Testis (tissue), 3 donors: ENCODE measurements around the gene YTHDF1. TPM values are rescaled to one million over a fixed set of nuclear protein-coding genes. Genes with fewer than 3 reads are reported as not detected.

ENCODE experiments used
- DNase-seq: peaks from one replicate; pipeline ENCODE4 v3.0.0-alpha.2; 2019
- H3K27ac ChIP-seq, 2 donors: fragments of 200-600 bp; sonication (generic); one replicate each; pipeline ENCODE4 v1.5.1; 2019
- H3K27me3 ChIP-seq: fragments of 200-600 bp; sonication (generic); one replicate; pipeline ENCODE4 v1.5.1; 2019
- H3K36me3 ChIP-seq: fragments of 200-600 bp; sonication (generic); one replicate; pipeline ENCODE4 v1.5.1; 2017; ENCODE audit warnings: low read depth; ENCODE audit errors: missing control alignments
- H3K4me1 ChIP-seq: fragments of 200-600 bp; sonication (generic); one replicate; pipeline ENCODE4 v1.5.1; 2019
- H3K4me3 ChIP-seq, 2 donors: fragments of 200-600 bp; sonication (generic); one replicate each; pipeline ENCODE4 v1.5.1; 2017 to 2019
- H3K9me3 ChIP-seq: fragments of 200-600 bp; sonication (generic); one replicate; pipeline ENCODE4 v1.5.1; 2017
- POLR2A ChIP-seq: fragments of 450-650 bp; IDR thresholded peaks from one replicate; pipeline ENCODE4 v1.6.1; 2017; ENCODE audit warnings: antibody characterized with exemption, mild to moderate bottlenecking, moderate library complexity
- WGBS, 2 donors: methylation state at CpG; one replicate each; pipeline ENCODE4 v1.1.5; 2018; 5-methylcytosine and 5-hydroxymethylcytosine counted together
- intact Hi-C: fragments of 100-400 bp; cut with DNase I; formaldehyde crosslinking; loops from one replicate; pipeline ENCODE4 v1.15.1; 2023; ENCODE audit warnings: low total_unique reads
- polyA plus RNA-seq: library from polyadenylated mRNA; stranded (reverse); fragments of 350-450 nt; fragmentation: Illumina TruSeq; extraction: RNeasy Lipid Tissue Mini Kit (QIAGEN cat#74804); gene quantifications from one replicate; pipeline ENCODE4 v1.2.3, GENCODE V29; 2014; ENCODE audit warnings: low read depth, low replicate concordance; ENCODE audit not compliant: insufficient read depth
- total RNA-seq, 2 donors: library from RNA; depleted of rRNA; stranded (reverse); fragments of >200 nt; gene quantifications; one replicate each; pipeline ENCODE4 v1.2.3, GENCODE V29; 2016
- TF ChIP-seq, protein P1 (sequence below), 3 experiments: fragments of 450-650 bp in 2 of 3; fragments of 200-600 bp in 1 of 3; sonication (generic) in 1 of 3; IDR thresholded peaks; one replicate each; pipeline ENCODE4 v1.5.1; 2016 to 2019; ENCODE audit warnings: antibody characterized with exemption in 3 of 3, mild to moderate bottlenecking in 2 of 3, moderate library complexity in 1 of 3

The YTHDF1 gene
- total and polyA plus RNA-seq, 3 donors from 2014 or later = 37.2 to 56.9 (median 55.7) TPM

GRCh38 chr20:63261795-63262528 is 46.0 kb upstream of the YTHDF1 start:
- H3K9me3 ChIP-seq = no peaks in the 10 kb centered on the region
- no peaks in the 10 kb centered on the region for H3K36me3 ChIP-seq
- intact Hi-C loops = no loop called here
- no peak overlapping the region for H3K27ac ChIP-seq
- no peak for DNase-seq
- no peaks in the 10 kb centered on the region for H3K4me1 ChIP-seq
- WGBS, 2 donors = 72 to 81% methylated on average over 23 to 30 of the region's 30 CpGs
- TF ChIP-seq POLR2A = no peak
- TF ChIP-seq, protein P1, sequence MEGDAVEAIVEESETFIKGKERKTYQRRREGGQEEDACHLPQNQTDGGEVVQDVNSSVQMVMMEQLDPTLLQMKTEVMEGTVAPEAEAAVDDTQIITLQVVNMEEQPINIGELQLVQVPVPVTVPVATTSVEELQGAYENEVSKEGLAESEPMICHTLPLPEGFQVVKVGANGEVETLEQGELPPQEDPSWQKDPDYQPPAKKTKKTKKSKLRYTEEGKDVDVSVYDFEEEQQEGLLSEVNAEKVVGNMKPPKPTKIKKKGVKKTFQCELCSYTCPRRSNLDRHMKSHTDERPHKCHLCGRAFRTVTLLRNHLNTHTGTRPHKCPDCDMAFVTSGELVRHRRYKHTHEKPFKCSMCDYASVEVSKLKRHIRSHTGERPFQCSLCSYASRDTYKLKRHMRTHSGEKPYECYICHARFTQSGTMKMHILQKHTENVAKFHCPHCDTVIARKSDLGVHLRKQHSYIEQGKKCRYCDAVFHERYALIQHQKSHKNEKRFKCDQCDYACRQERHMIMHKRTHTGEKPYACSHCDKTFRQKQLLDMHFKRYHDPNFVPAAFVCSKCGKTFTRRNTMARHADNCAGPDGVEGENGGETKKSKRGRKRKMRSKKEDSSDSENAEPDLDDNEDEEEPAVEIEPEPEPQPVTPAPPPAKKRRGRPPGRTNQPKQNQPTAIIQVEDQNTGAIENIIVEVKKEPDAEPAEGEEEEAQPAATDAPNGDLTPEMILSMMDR (IDR thresholded peaks at IDR 0.05) = no peak
- no peak overlapping the region for H3K4me3 ChIP-seq
- H3K27me3 ChIP-seq = no peaks in the 10 kb centered on the region

DNA sequence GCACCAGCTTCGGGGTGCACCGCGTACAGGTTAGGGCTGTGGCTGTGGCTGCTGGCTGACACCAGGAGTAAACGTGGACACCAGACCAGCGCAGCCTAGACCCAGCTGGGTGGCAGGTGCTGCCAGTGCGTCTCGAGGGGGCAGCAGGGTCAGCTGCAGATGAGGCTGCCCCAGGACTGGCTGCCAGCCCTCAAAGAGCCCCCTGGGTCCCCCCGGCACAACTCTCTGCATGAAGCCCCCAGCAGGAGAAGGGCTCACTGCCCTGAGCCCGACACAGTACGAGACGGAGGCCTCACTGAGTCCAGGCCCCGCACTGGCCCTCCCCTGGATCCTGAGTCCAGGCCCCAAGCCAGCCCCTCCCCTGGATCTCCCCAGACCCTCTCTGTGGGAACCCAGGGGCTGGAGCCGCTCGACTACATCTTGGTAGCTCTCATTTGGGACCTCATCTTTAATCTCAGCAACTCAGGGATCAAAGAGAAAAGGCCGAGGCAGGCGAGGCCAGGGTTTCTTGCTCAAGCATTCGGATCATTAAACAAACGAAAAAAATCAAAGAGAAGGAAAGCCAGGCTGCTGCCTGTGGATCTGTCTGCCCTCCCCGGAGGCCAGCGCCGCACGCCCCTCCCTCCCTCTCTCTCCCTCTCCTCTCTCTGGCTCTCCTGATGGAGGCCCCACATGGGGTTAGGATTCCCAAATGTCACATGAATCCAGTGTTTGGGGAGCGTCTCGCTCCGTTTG is 45.3 kb upstream of the YTHDF1 start:
- TF ChIP-seq, protein P1 (IDR thresholded peaks at IDR 0.05) = no peak
- no peak for TF ChIP-seq POLR2A
- Histone ChIP-seq H3K27me3 (no peaks in the 10 kb centered on the region), H3K4me3 (no peak overlapping the region), H3K9me3 (no peaks in the 10 kb centered on the region), H3K4me1 (no peaks in the 10 kb centered on the region), H3K27ac (no peak overlapping the region), H3K36me3 (no peaks in the 10 kb centered on the region)
- intact Hi-C loops = no loop called here
- no peak for DNase-seq
- WGBS, 2 donors = 49% methylated on average over 20 to 24 of the region's 25 CpGs

- no peak overlapping the region for H3K27ac ChIP-seq
- TF ChIP-seq POLR2A = no peak
- TF ChIP-seq, protein P1 (IDR thresholded peaks at IDR 0.05) = no peak
- intact Hi-C loops = no loop called here
- no peak overlapping the region for H3K4me3 ChIP-seq
- no peaks in the 10 kb centered on the region for H3K4me1 ChIP-seq
- no peak for DNase-seq
- 82 to 93% methylated on average over 11 to 15 of the region's 15 CpGs for WGBS, 2 donors
- no peaks in the 10 kb centered on the region for H3K36me3 ChIP-seq
- H3K27me3 ChIP-seq = no peaks in the 10 kb centered on the region
- no peaks in the 10 kb centered on the region for H3K9me3 ChIP-seq
These were observed 44.6 kb upstream of the YTHDF1 start for GRCh38 chr20:63260521-63260920.

DNA sequence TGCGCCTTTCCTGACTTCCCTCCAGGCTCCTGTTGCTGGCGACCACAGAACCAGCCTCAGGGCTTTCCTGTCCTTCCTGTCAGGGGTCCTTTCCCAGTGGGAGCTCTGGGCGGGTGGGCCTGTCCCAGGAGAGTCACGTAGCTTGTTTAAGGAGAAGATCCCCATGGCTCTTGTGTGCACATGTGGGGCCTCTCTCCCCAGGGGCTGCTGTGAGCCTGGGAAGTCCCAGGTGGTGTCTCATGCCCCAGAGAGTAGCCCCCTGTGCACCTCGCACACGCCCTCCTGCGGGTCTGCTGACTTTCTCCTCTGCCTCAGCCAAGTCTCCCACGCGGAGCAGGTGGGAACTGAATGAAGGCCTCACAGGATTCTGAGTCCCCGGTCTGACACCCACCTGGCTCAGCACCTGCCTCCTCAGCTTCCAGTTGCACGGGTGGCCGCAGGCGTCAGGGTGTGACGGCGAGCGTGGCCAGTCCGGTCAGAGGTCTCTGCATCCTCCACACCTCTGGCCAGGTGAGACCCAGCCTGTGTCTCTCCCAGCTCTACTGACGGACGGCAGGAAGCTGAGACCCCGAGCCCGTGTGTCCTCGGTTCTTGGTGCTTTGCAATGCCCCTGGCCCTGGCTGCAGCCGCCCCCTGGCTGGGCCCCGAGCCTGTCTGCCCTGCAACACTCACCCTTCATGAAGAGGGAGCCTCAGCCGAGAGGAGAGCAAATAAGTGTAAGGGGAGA is 44.0 kb upstream of the YTHDF1 start:
- no peak for DNase-seq
- WGBS, 2 donors = 85% methylated on average over 23 to 25 of the region's 25 CpGs
- Histone ChIP-seq H3K4me3 (no peak overlapping the region), H3K36me3 (no peaks in the 10 kb centered on the region), H3K27ac (no peak overlapping the region), H3K4me1 (peaks cover under 1% of the 10 kb centered on the region), H3K9me3 (no peaks in the 10 kb centered on the region), H3K27me3 (no peaks in the 10 kb centered on the region)
- TF ChIP-seq, protein P1 (IDR thresholded peaks at IDR 0.05) = no peak
- no peak for TF ChIP-seq POLR2A
- intact Hi-C loops = no loop called here
